IPS DF 4.7 (cell line): ENCODE data around the gene MTG2.
"Not testable (repeated sequence)": the region's sequence is repeated elsewhere in the genome, so short reads cannot be mapped to it uniquely, and the experiment has no call there.

Experiments used
- DNase-seq: peaks from one replicate; pipeline ENCODE4 v3.0.0-alpha.2; 2013; ENCODE audit warnings: low spot score; ENCODE audit errors: extremely low read depth

Gene MTG2

DNA sequence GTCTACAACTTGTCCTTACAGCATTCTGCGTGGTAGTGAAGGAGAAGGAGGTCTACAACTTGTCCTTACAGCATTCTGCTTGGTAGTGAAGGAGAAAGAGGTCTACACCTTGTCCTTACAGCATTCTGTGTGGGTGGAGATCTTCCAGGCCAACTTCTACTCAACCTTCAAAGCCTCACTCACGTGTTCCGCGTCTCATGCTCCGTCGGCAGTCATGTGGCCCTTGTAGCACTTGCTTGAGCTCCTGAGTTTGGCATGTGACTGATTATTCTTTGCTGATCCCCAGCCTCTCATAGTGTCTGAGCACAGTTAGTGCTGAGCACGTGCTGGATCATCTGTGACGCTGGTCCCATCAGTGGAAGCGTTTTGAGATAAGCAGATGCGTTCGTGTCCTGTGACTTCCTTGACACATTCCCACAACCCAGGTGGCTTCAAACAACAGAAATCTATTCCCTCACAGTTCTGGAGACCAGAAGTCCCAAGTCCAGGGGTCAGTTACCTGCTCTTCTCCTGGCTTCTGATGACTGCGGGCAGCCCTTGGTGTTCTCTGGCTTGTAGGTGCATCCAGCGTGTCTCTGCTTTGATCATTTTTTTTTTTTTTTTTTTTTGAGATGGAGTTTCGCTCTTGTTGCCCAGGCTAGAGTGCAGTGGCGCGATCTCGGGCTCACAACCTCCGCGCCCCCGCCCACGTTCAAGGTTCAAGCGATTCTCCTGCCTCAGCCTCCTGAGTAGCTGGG is 36.6 kb upstream of the MTG2 start:
- DNase-seq: no peak

DNA sequence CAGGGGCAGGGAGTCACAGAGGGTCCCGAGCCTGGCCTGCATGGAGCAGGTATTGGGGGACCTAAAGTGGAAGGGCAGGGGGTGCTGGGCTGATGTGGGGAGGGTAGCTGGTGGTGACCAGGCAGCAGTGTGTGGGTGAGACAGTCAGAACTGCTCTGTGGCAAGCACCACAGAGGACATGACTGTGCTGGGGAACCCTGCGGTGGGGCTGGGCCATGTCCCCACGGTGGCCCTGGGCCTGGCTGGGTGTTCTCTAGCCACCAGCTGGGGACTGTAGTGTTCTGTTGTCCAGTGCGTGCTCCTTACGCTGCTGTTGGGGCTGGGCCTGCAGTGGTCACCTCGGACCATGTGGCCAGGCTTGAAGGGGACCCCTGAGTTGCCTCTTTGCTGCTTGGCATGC is 35.7 kb upstream of the MTG2 start:
- no peak for DNase-seq

DNA sequence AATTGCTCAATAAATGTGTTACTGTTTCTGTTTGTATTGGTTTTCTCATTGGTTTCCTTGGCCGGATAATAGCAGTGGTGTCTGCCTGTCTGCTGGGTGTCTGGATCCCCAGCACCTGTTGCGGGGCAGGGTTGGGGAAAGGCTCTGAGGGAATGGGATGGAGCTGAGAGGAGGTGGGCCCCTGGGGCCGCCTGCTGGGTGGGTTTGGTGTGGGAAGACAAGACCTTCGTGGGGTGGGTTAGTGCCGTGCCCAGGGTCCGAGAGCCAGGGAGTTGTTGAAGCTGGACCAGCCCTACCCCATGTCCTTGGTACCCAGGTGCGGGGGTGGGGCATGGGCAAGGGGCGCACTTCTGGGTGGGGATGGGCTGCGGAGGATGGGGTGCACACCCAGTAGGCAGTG is 35.3 kb upstream of the MTG2 start:
- DNase-seq: no peak

DNA sequence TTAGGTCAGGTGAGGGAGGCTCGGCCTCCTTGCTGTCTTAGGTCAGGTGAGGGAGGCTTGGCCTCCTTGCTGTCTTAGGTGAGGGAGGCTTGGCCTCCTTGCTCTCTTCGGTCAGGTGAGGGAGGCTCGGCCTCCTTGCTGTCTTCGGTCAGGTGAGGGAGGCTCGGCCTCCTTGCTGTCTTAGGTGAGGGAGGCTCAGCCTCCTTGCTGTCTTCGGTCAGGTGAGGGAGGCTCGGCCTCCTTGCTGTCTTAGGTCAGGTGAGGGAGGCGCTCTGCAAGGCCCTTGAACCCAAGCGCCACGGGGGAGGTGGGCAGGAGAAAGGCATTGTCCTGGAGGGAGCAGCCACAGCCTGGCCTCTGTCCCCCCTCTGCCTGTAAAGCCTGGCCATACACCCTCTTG is 34.4 kb upstream of the MTG2 start:
- DNase-seq: not testable (repeated sequence)

DNA sequence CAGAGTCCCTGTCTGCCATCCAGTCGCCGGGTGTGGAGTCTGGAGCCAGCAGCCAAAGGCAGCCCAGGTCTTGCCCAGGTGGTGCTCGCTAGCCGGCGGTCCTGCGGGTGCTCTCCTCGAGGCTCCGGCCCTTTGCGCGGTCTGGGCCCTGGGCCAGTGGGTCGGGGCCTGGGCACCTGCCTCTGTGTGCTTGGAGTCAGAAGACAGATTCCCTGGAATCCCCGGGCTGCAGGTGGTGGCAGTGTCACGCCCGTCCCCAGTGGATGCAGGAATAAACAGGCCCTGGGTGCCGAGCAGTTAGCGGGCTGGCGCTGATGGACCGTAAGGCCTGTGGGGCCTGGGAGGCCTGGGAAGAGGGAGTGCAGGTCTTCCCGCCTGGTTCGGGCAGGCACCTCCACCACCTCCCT is 33.9 kb upstream of the MTG2 start:
- DNase-seq: no peak

DNA sequence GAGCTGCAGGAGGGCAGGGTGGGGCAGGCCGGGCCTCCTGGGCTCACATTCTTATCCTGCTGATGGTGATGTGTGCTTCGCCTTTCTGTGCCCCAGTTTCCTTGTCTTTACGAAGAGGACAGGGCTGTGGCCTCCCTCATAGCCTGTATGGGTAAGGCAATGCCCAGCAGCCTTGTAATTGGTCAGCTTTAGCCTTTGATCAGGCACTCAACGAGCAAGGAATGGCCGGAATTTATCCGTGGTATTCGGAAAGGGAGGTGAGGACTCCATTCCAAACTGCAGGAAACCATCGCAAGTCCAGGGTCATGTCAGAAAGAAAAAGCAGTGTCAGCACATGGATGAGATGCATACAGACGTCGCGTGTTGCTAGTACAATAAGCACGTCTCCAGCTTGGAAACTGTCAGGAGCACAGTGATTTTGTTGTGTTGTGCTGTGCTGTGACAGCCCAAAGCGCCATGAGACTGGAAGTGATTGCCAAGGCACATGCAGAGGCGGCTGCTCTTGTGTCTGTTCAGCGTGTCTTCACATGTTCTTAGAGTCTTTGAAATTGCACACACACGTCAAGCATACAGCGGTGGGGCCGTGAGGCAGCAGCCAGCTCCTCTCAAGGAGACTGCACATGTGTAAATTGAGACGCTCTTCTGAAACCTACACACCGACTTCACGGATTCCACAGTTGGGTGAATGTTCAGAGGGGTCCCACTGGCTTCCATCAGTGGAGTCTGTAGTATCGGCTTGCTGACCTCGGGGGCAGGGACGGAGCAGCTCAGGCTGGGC is 33.1 kb upstream of the MTG2 start:
- no peak for DNase-seq

DNA sequence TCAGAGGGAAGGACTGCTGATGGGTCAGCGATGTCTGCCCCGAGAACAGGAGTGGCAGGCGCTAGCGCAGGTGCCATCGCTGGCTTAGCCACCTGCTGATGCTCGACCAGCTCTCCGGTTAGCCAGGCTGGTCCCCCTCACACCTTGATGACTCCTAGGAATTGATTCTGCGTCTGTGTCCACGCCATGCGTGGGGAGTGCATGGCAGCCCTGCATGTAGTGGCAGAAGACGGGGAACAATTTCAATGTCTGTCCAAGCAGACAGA is 32.6 kb upstream of the MTG2 start:
- no peak for DNase-seq

DNA sequence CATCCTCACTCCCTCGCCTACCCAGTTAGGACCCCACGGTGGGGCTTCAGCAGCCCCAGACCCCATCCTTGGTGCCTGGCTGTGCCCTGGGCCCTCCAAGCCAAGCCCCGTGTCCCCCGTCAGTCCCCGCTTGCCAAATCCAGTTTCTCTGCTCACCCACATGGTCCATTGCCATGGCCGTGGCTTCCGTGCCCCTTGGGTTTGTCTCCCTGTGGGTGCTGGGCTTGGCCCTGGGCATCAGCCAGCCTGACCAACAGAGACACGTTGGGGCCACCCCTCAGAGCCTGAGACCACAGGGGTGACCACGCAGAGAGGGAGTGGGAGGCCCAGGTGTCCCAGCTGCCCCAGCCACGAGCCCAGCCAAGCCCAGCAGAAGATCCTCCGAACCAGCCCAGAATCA is 31.6 kb upstream of the MTG2 start:
- DNase-seq: no peak

DNA sequence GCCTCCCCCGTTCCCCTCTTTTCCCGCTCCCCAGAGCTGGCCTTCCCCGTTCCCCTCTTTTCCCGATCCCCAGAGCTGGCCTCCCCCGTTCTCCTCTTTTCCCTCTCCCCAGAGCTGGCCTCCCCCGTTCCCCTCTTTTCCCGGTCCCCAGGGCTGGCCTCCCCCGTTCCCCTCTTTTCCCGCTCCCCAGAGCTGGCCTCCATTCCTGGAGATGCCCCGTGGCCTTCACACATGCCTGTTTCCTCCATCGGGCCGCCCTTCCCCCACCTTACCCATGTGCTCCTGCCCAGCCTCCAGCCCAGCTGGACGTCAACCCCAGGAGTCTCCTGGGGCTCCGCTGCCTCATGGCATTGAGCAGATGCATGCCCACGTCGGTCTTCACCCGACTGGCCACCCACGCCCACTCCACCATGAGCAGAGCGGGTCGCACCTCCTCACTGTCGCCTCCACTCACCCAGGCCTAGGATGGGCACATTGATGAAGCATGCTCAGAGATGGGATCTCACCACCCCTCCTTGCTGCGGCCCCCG is 30.9 kb upstream of the MTG2 start:
- no peak for DNase-seq

DNA sequence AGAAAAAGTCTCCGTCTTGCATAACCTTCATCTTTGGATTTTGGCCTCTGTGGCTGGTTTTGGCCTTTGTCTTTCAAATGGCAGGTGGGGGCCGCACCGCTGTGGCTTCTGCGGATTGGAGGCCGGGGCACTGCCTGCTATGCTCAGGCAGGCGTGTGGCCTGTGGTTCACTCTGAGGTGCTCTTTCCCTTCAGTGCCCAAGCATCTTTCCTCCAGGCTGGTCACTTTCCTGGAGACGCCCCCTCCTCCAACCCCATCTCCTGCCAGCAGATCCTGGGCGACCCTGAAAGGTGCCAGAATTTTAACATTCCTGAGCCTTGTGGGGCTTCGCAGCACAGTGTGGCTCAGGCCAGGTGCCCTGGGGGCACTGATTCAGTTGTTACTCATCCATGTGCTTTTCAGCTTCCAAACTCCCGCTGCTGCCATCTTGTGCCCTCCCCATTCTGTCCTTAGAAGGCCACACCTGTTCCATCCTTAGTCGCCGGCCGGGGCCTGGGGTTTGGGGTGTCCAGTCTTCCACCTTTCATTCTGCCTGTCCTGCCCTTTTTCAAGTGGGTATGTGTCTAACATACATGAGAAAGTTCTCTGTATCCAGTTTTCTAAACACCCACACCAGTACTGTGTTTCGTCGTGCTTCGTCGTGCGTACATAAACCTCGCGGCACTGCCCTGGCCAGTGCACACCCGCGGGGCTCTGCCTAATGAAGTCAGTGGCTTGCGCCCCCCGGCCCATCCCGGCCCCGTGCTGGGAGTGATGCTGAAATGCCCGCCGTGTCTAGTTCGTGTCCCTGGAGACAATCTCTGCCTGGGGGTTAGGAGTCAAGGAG is 27.2 kb upstream of the MTG2 start:
- DNase-seq: no peak

DNA sequence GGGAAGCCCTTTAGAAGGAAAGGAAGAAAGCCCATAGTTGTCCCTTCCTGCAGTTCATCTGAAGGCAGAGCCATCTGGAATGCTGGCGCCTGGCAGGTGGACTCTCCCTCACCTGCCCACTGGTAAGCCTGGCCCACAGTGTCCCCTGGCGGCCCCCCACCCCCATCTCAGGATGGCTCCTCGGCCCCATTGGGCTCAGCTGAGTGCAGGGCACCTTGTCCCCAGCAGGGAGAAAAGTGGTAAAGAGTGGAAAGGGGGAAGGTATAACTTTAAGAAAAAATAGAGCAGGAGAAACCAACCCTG is 26.6 kb upstream of the MTG2 start:
- DNase-seq: no peak

DNA sequence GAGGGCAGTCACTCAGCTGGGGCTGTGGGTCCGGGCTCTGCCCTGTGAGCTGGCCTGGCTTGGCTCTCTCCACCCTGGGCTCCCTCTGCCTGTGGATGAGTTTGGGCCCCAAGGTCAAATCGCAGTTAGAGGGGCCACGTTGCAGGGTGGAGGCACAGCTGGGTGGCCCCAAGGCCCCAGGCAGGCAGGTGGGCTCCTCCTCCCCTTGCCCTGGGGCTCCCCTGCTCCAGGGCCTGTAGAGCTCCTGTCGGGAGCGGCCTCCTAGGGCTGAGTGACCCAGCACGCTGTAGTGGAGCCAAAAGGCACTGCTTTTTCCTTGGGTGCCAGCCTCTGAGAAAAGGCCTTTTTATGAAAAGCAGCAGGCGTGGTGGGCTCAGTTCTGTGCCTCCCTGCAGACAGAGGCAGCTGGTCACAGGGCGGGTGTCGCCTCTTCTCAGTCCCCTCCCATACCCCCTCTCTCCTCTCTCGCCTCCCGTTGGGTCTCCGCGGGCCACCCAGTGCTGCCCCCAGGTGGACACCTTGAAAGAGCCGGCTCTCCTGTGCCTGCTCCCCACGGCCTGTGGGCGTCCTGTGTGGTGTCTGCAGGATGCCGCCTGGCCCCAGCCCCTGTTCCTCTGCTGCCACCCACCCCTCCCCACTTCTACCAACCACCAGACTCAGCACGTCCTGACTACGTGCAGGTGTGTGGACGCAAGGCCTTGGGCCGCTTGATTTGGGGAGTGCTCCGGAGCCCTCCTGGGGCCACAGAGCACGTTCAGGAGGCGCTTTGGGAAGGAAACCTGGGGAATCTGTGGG is 26.0 kb upstream of the MTG2 start:
- DNase-seq: no peak

DNA sequence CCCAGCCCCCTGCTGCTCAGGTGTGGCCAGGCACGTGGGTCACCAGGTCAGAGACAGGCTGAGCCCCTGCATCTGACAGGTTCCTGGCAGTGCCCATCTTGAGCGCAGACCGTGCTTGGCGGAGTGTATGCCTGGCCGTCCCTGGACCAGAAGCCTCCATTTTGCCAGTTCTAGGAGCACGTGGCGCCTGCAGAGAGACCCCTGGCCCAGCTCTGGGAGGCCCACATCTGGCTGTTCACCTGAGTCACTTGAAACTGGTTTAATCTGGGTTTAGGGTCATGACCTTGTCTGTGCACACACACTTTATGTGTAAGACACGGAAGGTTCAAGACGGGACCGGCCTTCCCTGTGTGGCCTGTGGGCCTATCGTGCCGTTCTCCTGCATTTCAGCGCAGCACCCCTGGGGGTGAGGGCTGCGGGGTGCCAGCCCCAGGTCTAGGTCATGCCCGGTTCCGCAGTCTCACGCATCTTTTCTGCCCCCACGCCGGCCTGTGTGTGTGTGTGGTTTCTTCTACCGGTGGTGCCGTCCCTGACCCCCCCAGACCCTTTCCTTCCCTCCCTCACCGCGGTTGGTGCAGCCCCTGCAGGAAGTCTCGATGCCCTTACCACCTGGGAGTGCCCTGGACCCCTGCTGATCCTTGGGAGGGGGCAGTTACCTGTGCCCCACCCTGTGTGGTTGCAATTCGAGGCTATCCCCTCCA is 25.3 kb upstream of the MTG2 start:
- DNase-seq: no peak

DNA sequence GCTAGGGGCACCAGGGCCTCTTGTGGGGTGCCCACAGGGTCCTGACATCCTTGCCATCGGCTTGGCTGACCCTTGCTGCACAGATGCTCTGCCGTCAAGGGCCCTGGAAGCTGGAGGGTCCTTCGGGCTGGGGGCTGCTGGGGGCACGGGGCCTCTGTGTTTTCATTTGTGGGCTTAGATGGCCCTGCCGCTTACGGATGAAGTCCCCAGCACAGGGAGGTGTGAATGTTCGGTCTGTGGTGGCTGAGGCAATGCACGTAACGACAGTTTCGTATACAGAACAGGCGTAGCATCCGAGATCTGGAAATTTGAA is 24.8 kb upstream of the MTG2 start:
- no peak for DNase-seq

DNA sequence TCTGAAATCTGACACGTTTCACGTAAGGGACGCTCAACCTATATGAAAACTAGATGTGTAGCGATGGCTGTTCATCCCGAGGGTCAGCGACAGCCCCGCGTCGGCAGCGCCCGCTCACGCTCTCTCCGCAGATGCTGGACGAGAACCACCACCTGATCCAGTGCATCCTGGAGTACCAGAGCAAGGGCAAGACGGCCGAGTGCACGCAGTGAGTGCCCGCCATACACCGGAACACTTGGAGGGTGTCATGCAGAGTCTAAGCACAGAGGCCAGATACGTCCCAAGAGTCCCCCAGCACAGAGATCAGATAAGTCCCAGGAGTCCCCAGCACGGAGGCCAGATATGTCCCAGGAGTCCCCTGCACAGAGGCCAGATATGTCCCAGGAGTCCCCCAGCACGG is 24.3 kb upstream of the MTG2 start:
- no peak for DNase-seq

DNA sequence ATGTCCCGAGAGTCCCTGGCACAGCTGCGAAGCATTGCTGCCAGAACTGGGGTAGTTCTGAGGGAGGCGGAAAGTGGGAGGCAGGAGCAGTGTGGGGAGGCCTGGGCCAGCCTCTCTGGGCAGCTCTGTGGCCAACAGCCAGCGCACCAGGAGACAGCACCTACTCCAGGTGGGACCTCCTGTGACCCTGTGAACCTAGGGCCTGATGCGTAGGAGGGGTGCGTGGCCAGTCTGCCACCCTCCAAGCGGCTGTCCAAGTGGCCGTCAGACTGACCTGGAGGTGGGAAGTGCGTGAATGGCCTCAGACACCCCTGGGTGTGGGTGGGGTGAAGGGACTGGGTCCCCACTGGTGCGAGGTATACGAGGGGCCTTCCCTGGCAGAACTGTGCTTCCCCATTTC is 23.8 kb upstream of the MTG2 start:
- DNase-seq: no peak

DNA sequence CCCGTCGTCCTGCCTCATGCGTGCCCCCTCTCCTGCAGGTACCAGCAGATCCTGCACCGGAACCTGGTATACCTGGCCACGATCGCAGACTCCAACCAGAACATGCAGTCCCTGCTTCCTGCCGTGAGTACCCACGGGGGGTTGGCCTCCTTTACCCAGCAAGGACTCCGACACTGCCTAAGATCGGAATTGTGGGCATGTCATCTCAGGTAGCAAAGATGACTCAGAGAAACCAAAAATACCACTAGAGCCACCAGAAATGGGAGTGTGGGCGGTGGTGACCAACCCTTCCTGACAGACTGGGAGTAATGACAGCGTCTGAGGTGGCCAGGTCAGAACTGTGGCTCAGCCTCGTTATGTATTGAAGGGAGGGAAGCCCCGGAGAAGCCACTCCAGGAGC is 23.0 kb upstream of the MTG2 start:
- DNase-seq: no peak

DNA sequence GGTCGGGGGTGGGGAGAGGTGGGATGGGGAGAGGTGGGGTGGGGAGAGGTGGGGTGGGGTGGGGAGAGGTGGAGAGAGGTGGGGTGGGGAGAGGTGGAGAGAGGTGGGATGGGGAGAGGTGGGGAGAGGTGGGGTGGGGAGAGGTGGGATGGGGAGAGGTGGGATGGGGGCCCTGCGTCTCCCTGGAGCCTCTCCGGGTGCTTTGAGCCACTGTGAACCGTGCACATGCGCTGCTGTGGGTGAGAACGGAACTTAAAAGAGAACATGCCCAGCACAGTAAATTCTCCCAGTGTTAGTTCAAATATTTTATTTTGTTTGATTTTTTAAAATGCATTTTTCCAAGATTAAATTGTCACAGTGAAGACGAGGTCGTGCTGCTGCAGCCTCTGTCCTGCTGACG is 22.6 kb upstream of the MTG2 start:
- DNase-seq: no peak

DNA sequence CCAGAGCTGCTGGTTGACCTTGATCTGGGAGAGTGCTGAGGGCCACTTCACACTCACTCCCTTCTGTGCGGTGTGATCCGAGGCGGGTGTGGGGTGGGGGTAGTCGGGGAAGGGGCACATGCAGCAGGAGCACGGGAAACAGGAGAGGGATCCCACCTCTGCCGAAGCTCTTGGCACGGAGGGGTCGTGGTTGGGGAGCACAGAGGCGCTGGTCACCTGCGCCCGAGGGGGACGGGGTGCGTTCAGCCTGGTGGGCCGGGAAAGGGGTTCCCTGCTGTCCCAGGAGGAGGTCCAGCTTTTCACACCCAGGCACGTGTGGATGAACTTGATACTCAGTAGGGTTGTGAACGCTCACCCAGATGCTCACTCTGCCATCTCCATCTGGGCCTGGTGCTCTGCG is 22.0 kb upstream of the MTG2 start:
- no peak for DNase-seq

DNA sequence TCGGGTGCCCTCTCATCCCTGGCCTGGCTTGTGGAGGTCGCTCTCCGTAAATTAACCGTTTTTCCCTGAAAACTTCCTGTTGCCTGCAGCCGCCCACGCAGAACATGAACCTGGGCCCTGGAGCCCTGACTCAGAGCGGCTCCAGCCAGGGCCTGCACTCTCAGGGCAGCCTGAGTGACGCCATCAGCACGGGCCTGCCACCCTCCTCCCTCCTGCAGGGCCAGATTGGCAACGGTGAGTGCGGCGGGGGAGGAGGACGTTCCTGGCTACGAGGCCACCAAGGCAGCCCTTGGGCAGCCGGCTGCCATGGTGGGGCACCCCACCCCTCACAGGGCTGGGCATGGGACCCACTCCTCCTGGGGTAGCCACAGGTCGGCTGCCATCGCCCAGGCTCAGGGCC is 21.5 kb upstream of the MTG2 start:
- DNase-seq: no peak

DNA sequence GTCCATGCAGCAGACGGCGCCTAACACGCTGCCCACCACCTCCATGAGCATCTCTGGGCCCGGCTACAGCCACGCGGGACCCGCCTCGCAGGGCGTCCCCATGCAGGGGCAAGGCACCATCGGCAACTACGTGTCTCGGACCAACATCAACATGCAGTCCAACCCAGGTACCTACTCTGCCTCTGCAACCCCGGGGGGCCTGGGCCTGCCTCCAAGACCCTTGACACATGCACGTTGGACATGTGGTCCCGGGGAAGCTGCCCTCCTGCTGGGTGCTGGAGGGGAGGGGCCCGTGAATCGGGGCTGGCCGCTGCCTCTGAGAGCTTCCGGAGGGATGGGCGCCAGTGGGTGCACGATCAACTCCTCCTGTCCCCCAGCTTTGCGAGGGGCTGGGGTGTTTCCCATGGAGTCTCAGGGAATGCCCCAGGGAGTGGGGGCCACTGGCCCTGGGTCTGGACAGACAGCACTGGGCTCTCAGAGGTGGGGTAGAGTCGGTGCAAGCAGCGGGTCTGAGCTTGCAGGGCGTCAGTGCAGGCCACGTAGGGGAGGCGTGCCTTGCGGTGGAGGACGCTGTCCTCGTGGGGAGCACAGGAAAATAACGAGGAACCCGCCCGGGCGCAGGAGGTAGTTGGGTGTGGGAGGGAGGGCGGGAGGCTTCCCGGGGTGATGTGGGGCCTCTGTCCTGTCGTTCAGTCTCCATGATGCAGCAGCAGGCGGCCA is 19.9 kb upstream of the MTG2 start:
- no peak for DNase-seq
